8988T (cell line): ENCODE data around the gene PTPRN2.

Experiments
- DNase-seq: peaks from one replicate; pipeline ENCODE4 v3.0.0; 2011

The PTPRN2 gene

DNA sequence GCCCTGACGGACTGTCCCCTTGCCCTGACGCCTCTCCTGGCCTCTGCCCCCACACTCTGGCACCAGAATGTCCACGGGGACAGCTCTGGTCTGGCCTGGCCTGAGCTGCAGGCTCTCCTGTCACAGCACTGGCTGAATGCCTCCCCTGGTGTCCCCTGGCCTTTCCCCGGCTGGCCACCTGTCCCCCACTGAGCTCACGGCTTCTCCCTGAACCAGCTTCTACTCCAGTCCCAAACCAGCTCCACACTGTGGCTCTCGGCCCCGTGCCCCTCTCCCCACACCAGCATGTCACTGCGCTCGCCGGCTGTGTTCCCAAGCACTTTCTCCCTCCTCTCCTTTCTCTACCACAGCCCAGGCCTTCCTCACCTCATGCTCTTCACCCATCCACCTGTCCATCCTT lies 864.4 kb downstream of the PTPRN2 start:
- no peak for DNase-seq

DNA sequence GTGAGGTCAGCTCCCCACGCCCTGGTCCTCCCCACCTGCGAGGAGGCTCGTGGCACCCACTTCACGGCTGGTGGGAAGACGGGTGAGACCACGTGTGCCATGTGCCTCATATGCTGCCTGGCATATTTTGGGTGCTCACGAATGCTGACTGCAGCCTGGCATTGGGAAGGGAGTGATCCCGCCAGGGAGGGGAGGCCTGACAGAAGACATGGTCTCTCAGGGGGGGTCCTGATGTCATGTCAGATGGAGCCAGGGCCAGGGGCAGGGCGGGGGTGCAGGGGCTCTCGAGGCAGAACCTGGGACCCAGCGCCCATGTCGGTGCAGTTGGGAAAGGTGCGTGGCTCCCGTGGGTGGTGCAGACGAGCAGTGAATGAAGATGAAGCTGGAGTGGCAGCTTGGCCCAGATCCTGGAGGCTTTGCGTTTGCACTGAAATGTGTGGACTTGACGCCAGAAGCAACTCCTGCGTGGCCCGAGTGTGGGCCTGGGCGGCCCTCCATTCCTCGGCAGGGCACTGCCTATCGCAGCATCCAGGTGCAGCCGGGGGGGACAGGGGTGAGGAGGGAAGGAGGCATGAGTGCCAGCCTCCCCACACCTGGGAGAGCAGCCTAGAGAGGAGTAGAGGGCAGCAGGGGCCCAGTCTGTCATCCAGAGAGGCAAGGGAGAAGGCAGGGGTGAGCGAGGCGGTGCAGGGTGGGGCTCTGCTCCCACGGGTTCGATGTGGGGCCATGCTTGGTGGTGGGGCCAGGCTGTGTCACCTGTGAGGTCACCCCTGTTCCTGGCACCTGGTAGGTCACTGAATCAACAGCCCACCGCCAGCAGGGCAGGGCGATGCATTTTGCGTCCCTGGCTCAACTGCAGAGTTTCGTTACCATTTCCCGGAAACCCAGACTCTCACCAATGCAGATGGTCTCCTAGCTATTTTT lies 865.2 kb downstream of the PTPRN2 start:
- no peak for DNase-seq

GRCh38 chr7:157721468-157722136 lies 866.0 kb downstream of the PTPRN2 start:
- DNase-seq: no peak

DNA sequence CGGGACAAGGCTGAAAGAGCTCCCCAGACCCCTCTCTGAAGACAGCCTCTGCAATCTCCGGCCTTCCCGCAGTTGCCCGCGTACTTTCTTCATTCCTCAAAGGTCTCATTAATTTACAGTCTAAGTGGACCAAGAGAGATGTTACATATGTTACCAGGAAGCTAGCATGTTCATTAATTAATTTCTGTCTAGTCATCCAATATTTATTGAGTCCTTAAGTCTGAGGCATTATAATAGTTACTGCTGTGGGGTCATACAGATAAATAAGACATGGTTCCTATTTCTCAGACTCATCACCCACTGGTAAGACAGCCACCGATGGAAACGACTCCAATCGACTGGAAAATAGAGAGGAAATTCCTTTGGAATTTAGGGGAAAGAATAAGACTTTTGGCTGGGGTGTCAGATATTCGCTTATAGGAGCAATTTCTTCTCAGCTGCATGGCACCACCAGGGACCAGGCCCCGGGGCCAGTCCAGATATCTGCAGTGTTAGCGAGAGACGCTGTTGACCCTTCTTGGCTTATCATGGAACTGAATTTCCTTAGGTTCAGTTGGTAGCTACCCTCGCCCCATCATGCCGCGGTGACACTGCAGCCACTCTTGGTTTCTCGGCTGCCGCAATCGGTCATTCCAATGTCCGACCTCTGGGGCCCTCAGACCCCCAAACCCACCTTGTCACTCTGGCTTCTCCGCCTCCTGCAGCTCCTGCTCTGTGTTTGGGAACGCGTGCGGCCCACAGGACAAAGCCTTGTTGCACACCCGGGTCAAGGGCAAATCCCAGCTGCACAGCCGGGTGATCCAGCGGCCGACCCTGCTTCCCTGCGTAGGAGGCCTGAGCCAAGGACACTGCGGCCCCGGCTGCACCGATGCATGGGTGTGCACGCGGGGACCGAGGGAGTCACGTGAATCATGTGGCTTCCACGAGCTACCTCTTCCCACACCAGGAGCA lies 867.6 kb downstream of the PTPRN2 start:
- no peak for DNase-seq

DNA sequence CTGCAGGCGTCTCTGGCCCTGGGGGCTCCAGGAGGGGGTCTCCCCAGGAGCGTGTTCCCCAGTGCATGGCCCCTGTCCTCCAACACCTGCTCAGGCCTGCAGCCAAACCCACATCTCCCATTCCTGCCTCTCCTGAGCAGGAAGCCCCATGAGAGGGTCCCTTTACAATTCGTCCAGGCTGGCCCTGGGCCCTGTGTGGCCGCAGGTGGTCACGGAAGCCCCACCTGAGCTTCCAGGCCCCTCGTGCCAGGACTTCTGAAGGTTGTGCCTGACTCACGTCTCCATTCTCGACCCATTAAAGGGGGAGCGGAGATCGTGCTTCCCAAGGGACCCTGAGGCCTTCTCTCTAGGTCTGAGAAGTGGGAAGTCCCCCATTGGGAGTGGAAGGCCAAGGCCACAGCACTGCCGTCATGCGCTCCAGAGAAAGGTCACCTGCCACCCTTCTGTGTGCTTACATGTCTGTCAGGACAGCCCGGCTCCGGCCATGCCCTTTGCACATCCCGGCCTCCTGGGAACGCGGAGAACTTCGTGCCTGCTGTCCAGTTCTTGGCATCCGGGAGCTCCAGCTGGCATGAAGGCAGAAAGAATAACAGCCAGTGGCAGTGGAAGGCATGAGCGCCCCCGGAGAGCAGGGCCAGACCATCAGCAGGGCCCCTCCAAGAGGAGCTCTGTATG lies 868.5 kb downstream of the PTPRN2 start:
- DNase-seq: no peak

DNA sequence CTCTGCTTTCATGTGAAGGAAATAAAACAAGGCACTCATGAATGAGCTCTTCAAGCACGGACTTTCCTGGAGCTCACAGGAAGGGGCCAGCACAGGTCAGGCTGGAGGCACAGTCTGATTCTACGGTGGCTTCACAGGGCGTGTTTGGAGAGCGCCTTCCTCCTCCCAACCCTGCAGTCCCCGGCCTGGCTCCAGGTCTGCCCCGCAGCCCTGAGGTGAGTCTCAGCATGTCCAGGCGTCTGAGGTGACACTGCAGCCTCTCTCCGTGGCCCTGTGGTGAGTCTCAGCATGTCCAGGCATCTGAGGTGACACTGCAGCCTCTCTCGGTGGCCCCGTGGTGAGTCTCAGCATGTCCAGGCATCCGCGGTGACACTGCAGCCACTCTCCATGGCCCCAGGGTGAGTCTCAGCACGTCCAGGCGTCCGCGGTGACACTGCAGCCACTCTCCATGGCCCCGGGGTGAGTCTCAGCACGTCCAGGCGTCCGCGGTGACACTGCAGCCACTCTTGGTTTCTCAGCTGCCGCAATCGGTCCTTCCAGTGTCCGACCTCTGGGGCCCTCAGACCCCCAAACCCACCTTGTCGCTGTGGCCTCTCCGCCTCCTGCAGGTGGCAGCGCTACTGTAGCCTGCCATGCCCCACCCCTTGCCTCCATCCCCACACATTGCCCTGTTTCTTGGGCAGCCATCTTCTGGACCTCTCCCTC lies 869.2 kb downstream of the PTPRN2 start:
- DNase-seq: no peak

DNA sequence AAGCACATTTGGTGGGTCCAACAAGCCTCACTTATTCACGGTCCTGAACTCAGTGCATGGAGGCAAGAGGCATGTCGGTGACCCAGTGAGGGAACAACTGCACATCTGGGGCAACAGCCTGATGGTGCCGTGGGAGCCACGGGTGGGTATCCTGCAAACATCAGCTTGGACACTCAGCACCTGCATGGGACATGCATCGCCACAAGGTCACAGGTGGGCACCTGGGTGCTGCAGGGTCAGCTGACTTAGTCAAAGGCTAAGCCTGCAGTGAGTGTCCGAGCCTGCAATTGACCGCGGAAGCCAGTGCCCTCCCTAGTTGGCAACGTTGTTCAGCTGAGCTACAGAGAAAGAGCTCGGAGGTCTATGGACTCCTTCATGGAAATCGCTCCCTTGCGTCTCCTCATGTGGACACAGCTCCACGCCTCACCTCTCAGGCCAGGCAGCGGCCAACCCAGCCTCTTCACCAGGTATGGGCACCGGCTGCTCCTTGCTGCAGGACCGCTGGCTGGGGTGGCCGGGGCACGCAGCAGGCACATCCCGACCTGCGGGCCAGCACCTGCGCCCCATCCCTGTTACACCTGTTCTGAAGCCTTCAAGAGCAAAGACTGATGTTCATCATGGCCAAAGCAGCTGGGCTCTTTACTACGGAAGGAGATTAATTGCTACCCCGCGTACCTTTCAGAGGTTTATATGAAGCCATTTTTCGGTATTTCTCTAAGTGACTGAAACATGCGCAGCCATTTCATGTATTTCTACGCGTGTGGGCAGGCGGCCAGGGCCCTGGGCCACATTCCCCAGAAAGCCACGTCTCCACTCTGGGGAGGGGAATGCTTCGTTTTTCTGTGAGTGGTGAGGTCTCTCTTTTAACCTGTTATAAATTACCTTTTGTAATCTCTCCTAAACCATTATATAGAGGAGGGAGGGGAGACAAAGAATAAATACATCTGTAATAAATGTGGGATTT lies 870.1 kb downstream of the PTPRN2 start:
- DNase-seq: no peak

DNA sequence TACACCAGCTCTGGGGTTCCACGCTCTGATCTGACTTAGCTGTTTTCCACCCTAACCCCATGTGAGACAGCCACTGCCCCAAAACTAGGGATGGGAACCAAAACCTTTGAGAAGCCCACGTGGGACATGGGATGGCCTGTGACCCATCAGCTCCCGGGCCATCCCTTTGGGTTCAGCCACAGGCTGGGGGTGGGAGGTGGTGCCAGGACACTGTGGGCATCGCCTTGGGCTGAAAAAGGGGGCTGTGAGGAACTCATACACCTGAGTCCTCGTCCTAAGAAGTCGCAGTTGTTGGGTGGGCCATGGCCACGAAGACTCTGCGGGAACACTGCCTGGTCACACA lies 871.7 kb downstream of the PTPRN2 start:
- no peak for DNase-seq

DNA sequence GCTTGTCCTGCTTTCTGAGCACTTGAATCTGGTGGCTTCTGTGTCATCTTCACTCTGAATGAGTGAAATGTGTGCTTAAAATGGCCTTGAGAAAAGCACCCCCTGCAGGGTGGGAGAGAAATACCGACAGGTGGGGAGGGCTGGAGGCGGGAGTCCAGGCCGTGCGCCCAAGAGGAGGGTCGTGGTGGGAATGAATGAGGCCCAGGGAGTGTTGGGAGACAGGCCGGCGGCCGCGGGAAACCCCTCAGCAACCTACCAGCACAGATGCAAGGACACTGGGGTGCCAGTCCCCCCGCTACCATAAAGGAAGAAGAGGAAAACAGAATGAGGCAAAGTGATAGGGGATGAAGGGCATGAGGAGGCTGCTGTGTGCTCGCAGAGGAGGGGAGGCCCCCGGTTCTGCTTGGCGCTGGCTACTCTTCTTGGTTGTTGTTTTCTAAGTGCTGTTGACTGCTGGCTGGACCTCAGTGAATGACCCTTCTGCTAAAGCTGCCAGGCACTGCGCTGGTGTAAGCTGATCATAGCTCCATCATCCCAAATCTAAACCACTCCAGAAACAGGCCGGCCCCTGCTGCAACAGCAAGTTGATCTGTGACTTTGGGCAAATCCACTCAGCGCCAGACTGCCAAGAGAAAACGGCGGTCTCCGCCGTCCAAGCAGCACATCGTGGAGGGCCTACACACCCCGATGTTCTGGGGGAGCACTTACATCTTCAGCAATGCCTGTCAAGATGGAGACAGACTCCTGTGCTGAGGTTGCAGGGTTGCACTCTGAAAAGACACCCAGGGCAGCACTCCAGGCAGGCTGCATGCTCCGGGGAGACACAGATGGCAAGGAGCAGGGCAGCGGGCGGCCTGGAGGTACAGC lies 872.3 kb downstream of the PTPRN2 start:
- no peak for DNase-seq

- DNase-seq: no peak
Observed at GRCh38 chr7:157714166-157715070, 873.2 kb downstream of the PTPRN2 start.

DNA sequence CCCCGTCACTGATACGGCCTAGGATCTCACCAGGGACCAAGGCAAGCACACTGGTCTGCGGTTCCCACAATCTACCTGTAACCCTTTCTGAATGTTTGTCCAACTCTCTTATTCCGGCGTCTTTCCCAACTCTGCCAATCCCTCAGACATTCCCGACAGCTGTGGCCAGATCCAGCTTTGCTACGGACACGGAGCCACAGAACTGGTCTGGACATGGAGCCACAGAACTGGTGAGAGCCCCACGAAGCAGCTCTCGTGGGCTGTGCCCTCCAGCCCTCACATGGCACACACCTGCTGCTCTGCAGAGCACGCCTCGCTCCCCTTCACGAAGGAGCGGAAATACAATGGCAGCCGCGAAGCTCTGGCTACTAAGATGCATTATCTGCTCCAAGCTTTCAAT lies 874.0 kb downstream of the PTPRN2 start:
- no peak for DNase-seq

DNA sequence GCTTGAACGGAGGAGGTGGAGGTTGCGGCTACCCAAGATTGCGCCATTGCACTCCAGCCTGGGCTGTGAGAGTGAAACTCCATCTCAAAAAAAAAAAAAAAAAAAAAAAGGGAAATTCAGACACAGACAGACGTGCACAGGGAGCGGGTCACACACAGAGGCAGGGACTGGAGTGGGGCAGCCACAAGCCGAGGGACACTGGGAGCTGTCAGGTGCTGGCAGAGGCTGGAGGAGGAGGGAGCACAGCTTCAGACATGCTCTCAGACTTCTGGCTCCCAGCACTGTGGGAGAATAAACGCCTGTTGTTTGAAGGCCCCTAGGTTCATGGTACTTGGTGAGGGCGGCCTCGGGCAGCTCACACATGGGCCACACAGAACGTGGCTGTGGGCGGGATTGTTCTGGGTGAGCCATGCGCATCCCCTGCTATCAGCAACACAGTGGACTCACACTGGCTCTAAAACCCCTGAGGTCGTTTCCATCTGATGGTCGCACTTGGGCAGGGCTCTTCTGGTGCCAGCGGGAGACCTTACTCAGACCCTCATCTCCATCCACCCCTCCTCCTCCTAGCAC lies 874.9 kb downstream of the PTPRN2 start:
- no peak for DNase-seq

GRCh38 chr7:157711353-157711888 lies 876.2 kb downstream of the PTPRN2 start:
- DNase-seq: no peak

- DNase-seq: no peak
Observed at GRCh38 chr7:157710396-157710795, 877.2 kb downstream of the PTPRN2 start.

DNA sequence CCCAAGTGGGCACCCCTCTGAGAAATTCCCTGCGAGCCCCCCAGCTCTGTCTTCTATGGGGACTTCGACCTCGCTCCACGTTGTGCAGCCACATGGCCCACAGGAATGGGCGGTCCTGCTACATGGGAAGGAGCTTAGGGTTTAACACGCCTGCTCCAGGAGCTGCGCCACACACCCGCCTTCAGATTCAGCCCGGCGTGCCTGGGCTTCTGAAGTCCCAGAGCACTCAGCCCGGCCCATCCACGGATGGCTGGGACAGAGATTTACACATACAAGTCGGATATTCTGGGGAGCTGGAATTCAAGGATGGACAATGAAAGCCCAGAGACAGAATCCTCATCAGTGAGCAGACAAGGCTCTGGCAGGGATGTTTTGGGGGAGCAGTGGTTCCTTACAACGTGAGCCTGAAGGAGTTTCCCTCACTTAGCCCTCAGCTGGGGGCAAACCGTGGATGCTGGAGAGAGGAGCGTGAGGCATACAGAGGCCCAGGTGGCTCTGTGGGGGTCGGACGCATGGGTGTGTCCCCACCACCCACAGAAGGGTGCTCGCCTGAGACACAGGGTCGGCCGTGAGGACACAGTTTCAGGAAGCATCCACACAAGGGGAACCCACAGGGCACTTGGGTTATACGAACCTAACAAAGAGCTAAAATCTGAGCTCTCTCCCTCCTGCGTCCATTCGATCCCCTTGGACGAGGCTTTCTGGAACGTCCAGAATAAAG lies 877.9 kb downstream of the PTPRN2 start:
- DNase-seq: no peak

DNA sequence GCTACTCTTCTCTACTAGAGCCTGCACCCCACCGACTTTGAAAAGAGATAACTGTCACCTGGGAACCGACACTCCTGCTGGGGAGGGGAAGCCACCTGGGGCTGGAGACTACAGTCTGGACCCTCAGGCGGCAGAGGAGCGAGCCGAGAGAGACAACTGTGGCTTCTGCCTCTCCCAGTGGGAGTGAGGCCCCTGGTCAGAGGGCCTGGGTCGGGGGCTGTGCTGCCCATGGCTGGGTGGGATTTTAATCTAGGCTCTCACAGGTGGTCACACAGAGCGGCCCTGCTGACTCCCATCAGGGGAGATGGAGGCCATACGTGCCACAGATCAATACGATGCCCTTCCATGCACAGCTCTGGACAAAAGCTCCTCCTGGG lies 878.7 kb downstream of the PTPRN2 start:
- no peak for DNase-seq
